K562 (cell line): ENCODE measurements around the gene SLC35G4. TPM values are rescaled to one million over a fixed set of nuclear protein-coding genes. Genes with fewer than 3 reads are reported as not detected.

Experiments used
- ATAC-seq: fragments of 200-7000 bp; cut with Tn5 transposase; 3 replicates; pipeline ENCODE4 v1.9.1; 2020; ENCODE audit warnings: moderate library complexity
- BruUV-seq: library from RNA; stranded (reverse); fragments of 400-500 nt; replicated peaks from 2 replicates; lab custom pipeline; 2021; lab: Mats Ljungman, UMichigan
- CTCF ChIA-PET: fragments of 300-600 bp; formaldehyde crosslinking; extraction: SDS; loops from one replicate; lab custom pipeline; 2021; ENCODE audit warnings: low intra/inter-chr PET ratio; lab: Yijun Ruan, JAX
- POLR2A ChIA-PET: fragments of 300-600, 350-650 bp; sonication (Branson Sonifier 250); formaldehyde crosslinking; extraction: SDS; loops from one replicate; lab custom pipeline; 2021; ENCODE audit warnings: antibody characterized with exemption, inconsistent platforms; lab: Yijun Ruan, JAX
- DNase-seq, 4 experiments: peaks; one replicate each; pipeline versions ENCODE4 v3.0.0 to v3.0.0-alpha.2; 2011 to 2018; ENCODE audit warnings: low spot score in 3 of 4, mixed read lengths in 3 of 4; ENCODE audit errors: extremely low read depth in 1 of 4
- FAIRE-seq: peaks from 2 replicates; lab custom pipeline; 2011; peaks lifted over from hg19 to GRCh38; lab: Jason Lieb, UNC
- H2AFZ ChIP-seq: 2 replicates; pipeline ENCODE4 v1.6.0; 2011; ENCODE audit warnings: low read depth, low read length, control low read depth, inconsistent platforms
- H3K27ac ChIP-seq: fragments of 200-600 bp; 3 replicates; pipeline ENCODE4 v1.8.0; 2011; ENCODE audit warnings: low read depth, mild to moderate bottlenecking, control low read depth, inconsistent platforms, low read length, moderate library complexity, mixed read lengths; ENCODE audit errors: extremely low read depth
- H3K27me3 ChIP-seq, 2 experiments: fragments of 300-600 bp in 1 of 2; 2 replicates in 1 of 2; 3 replicates in 1 of 2; pipeline versions ENCODE4 v1.6.0 to v1.8.0; 2011; ENCODE audit warnings: inconsistent platforms in 2 of 2, low read length in 2 of 2, mild to moderate bottlenecking in 1 of 2, mixed read lengths in 1 of 2, moderate library complexity in 1 of 2; ENCODE audit not compliant: control insufficient read depth in 2 of 2, insufficient read depth in 2 of 2
- H3K36me3 ChIP-seq: fragments of 300-600 bp; 3 replicates; pipeline ENCODE4 v1.8.0; 2011; ENCODE audit warnings: mild to moderate bottlenecking, low read length, inconsistent platforms; ENCODE audit not compliant: control insufficient read depth, insufficient read depth
- H3K4me1 ChIP-seq, 2 experiments: fragments of 200-600 bp in 1 of 2; replicated peaks in 1 of 2; 2 replicates in 1 of 2; 3 replicates in 1 of 2; pipeline versions ENCODE4 v1.5.1 to v1.8.0; 2011; ENCODE audit warnings: inconsistent platforms in 2 of 2, low read length in 2 of 2, mild to moderate bottlenecking in 1 of 2, mixed read lengths in 1 of 2, moderate library complexity in 1 of 2; ENCODE audit not compliant: control insufficient read depth in 2 of 2, insufficient read depth in 2 of 2
- H3K4me2 ChIP-seq: 2 replicates; pipeline ENCODE4 v1.6.1; 2011; ENCODE audit warnings: low read length, control low read depth, inconsistent platforms, mixed read lengths; ENCODE audit not compliant: insufficient read depth
- H3K4me3 ChIP-seq: fragments of 200-600 bp; sonication (generic), shearing (Covaris generic); 2 replicates; pipeline ENCODE4 v1.5.1; 2016; ENCODE audit warnings: control low read depth, inconsistent platforms
- H3K79me2 ChIP-seq: fragments of 200-600 bp; 3 replicates; pipeline ENCODE4 v1.8.0; 2011; ENCODE audit warnings: low read length, inconsistent platforms; ENCODE audit not compliant: control insufficient read depth, insufficient read depth
- H3K9ac ChIP-seq, 2 experiments: 2 replicates each; pipeline versions ENCODE4 v1.6.0 to v1.6.1; 2011; ENCODE audit warnings: low read depth in 2 of 2, low read length in 2 of 2, control low read depth in 1 of 2, inconsistent platforms in 1 of 2, mild to moderate bottlenecking in 1 of 2, mixed read lengths in 1 of 2; ENCODE audit not compliant: insufficient read depth in 1 of 2
- H3K9me1 ChIP-seq: one replicate; pipeline ENCODE4 v1.6.0; 2011; ENCODE audit warnings: inconsistent platforms, mild to moderate bottlenecking, low read length, moderate library complexity; ENCODE audit not compliant: control insufficient read depth, insufficient read depth
- H3K9me3 ChIP-seq: replicated peaks from 2 replicates; pipeline ENCODE4 v1.5.1; 2011; ENCODE audit warnings: low read depth, low read length, inconsistent platforms; ENCODE audit not compliant: control insufficient read depth, insufficient read depth
- H4K20me1 ChIP-seq: replicated peaks from 2 replicates; pipeline ENCODE4 v1.6.1; 2011; ENCODE audit warnings: low read length, inconsistent platforms, mixed read lengths; ENCODE audit not compliant: control insufficient read depth, insufficient read depth
- NFXL1 ChIP-seq: fragments of 450-650 bp; formaldehyde crosslinking; IDR thresholded peaks from 2 replicates; pipeline ENCODE4 v1.4.0; 2021; ENCODE audit warnings: mild to moderate bottlenecking
- PHF21A ChIP-seq: fragments of 450-650 bp; IDR thresholded peaks from 2 replicates; pipeline ENCODE4 v1.6.1; 2017; ENCODE audit warnings: low read depth, borderline replicate concordance
- RBM34 ChIP-seq: fragments of 200-400 bp; formaldehyde crosslinking; IDR thresholded peaks from 2 replicates; pipeline ENCODE4 v1.6.1; 2018; ENCODE audit warnings: low read length, borderline replicate concordance; ENCODE audit not compliant: insufficient read depth
- WGBS: fragments of 100-300 bp; shearing (Covaris generic); methylation state at CpG from one replicate; pipeline ENCODE4 v1.1.6; 2016; ENCODE audit warnings: low coverage, mixed read lengths; ENCODE audit not compliant: insufficient coverage; ENCODE audit errors: missing lambda C conversion rate; 5-methylcytosine and 5-hydroxymethylcytosine counted together
- in situ Hi-C: fragments of 300-500 bp; cut with MboI; formaldehyde crosslinking; loops from 4 replicates; pipeline ENCODE4 v1.15.0; 2018; ENCODE audit warnings: inconsistent platforms, mixed read lengths
- intact Hi-C: fragments of 100-400 bp; cut with micrococcal nuclease; formaldehyde crosslinking; loops from 2 replicates; pipeline ENCODE4 v1.14.2; 2022
- polyA plus RNA-seq, 8 experiments: library from polyadenylated mRNA; depleted of rRNA in 4 of 8; stranded (reverse) in 5 of 8; unstranded in 3 of 8; fragments of >200 nt; fragmentation: Nextera tagmentation in 2 of 8; fragmentation: Illumina TruSeq in 1 of 8; extraction: Ambion mirVana in 2 of 8; extraction: Trizol in 1 of 8; gene quantifications; 2 replicates each; pipeline versions ENCODE4 v1.2.1 to v1.2.3, GENCODE V29; 2011 to 2014; ENCODE audit warnings: inconsistent platforms in 1 of 8, missing spikeins in 1 of 8
- total RNA-seq, 7 experiments: library from RNA; depleted of rRNA in 6 of 7; stranded (reverse); fragments of >200 nt in 6 of 7; fragmentation: Illumina TruSeq in 2 of 7; extraction: Trizol in 2 of 7; gene quantifications; 2 replicates each; pipeline versions ENCODE4 v1.2.1 to v1.2.3, GENCODE V29; 2011 to 2021; ENCODE audit warnings: low replicate concordance in 1 of 7
- TF ChIP-seq, protein P1 (sequence below): fragments of 250-450 bp; sonication (Bioruptor Pico); IDR thresholded peaks from 2 replicates; pipeline ENCODE4 v1.4.0; 2020

The SLC35G4 gene
- total and polyA plus RNA-seq, 9 of the 15 experiments (the other 6 are each of a cell fraction or from before 2014, with no cell fraction given) = not detected

- ATAC-seq = no peak
- Histone ChIP-seq H3K4me1 (no peaks in the 10 kb centered on the region), H3K9me1 (no peaks in the 10 kb centered on the region), H3K4me2 (no peak overlapping the region), H3K27me3 (no peaks in the 10 kb centered on the region; a peak in 1 of 5 replicates), H2AFZ (no peak overlapping the region), H4K20me1 (no peaks in the 10 kb centered on the region), H3K27ac (no peak overlapping the region), H3K9ac (no peak overlapping the region), H3K79me2 (no peaks in the 10 kb centered on the region), H3K36me3 (no peaks in the 10 kb centered on the region), H3K9me3 (no peaks in the 10 kb centered on the region), H3K4me3 (no peak overlapping the region)
- DNase-seq = no peak
- BruUV-seq = no TSS peak
- POLR2A ChIA-PET = no interaction called here
- FAIRE-seq = no peak
- CTCF ChIA-PET = no interaction called here
- 2% methylated on average over 3 of the region's 3 CpGs for WGBS
- in situ Hi-C loops (no loop called here), intact Hi-C loops (no loop called here)
- TF ChIP-seq, protein P1, sequence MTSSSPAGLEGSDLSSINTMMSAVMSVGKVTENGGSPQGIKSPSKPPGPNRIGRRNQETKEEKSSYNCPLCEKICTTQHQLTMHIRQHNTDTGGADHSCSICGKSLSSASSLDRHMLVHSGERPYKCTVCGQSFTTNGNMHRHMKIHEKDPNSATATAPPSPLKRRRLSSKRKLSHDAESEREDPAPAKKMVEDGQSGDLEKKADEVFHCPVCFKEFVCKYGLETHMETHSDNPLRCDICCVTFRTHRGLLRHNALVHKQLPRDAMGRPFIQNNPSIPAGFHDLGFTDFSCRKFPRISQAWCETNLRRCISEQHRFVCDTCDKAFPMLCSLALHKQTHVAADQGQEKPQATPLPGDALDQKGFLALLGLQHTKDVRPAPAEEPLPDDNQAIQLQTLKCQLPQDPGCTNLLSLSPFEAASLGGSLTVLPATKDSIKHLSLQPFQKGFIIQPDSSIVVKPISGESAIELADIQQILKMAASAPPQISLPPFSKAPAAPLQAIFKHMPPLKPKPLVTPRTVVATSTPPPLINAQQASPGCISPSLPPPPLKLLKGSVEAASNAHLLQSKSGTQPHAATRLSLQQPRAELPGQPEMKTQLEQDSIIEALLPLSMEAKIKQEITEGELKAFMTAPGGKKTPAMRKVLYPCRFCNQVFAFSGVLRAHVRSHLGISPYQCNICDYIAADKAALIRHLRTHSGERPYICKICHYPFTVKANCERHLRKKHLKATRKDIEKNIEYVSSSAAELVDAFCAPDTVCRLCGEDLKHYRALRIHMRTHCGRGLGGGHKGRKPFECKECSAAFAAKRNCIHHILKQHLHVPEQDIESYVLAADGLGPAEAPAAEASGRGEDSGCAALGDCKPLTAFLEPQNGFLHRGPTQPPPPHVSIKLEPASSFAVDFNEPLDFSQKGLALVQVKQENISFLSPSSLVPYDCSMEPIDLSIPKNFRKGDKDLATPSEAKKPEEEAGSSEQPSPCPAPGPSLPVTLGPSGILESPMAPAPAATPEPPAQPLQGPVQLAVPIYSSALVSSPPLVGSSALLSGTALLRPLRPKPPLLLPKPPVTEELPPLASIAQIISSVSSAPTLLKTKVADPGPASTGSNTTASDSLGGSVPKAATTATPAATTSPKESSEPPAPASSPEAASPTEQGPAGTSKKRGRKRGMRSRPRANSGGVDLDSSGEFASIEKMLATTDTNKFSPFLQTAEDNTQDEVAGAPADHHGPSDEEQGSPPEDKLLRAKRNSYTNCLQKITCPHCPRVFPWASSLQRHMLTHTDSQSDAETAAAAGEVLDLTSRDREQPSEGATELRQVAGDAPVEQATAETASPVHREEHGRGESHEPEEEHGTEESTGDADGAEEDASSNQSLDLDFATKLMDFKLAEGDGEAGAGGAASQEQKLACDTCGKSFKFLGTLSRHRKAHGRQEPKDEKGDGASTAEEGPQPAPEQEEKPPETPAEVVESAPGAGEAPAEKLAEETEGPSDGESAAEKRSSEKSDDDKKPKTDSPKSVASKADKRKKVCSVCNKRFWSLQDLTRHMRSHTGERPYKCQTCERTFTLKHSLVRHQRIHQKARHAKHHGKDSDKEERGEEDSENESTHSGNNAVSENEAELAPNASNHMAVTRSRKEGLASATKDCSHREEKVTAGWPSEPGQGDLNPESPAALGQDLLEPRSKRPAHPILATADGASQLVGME (CRISPR knock-in tag) = no peak
- TF ChIP-seq PHF21A (no peak), NFXL1 (no peak), RBM34 (no peak)
These were observed 21.6 kb upstream of the SLC35G4 start for GRCh38 chr18:11587846-11588245.
